ENCODE data around the gene E2F6.
A peak's percentile ranks its signal among the peaks of the same experiment; 100 is the strongest.
"Not testable (repeated sequence)": the region's sequence is repeated elsewhere in the genome, so short reads cannot be mapped to it uniquely, and the experiment has no call there.

The E2F6 gene

GRCh38 chr2:11411244-11411643 is 54.7 kb downstream of the E2F6 start:
- DNase-seq, result no peak

- DNase-seq, result no peak
Measured at GRCh38 chr2:11410101-11410500, 55.9 kb downstream of the E2F6 start.

DNA sequence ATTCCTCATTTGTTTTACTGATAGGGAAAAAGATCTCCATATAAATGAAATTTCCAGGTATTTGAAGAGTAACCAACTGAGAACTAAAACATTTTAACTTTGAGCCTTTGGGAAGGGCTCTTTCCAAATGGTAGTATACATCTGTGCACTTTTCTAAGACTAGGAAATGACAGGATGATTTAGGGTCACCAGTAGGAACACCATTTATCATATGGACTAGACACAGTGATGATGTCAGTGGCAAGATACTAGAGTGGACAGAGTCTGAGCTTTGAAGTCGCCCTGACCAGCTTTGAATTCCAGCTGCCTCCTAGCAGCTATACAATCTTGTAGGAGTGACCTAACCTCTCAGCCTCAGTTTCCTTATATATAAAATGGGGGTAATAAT is 56.4 kb downstream of the E2F6 start:
- DNase-seq, result no peak

- no peak for DNase-seq
Measured at GRCh38 chr2:11408959-11409571, 56.9 kb downstream of the E2F6 start.

DNA sequence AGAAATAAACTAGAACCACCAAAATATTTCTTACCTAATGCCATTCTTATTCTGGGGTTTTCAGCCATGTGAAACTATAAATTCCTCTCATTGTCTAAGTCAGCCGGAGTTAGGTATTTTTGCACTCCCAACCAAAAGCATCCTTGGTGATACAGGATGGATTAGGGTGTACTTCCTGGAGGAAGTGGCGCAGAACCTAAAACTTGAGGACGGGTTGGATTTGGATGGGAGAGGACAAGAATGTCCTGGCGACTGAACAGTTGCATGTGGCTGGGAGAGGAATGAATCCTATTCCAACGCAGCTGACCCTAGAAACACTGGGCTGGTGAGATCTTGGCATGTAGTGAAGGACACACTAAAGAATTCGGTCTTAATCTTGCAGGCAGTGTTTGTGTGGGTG is 58.5 kb downstream of the E2F6 start:
- no peak for DNase-seq

DNA sequence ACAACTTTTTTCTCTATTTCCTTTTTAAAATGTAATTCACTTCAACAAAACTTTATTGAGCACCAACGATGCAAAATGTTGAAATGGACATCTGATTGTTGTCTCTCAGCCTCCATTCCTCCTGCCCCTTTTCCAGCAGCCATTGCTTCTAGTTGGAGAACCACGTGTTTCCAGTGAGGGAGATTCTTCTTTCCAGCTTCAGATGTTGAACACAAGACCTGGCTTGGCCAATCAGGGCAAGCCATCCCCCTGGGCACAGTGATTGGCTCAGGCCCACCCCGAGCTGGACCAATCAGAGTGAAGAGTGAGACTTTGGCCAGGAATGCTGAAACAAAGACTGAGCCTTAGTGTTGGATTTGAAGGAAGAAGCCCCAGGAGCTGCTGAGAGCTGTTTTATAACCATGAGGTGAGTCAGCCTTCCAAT is 59.0 kb downstream of the E2F6 start:
- DNase-seq, result no peak

GRCh38 chr2:11406267-11406957 is 59.5 kb downstream of the E2F6 start:
- DNase-seq, result no peak

GRCh38 chr2:11405599-11406266 is 60.2 kb downstream of the E2F6 start:
- DNase-seq, result no peak

DNA sequence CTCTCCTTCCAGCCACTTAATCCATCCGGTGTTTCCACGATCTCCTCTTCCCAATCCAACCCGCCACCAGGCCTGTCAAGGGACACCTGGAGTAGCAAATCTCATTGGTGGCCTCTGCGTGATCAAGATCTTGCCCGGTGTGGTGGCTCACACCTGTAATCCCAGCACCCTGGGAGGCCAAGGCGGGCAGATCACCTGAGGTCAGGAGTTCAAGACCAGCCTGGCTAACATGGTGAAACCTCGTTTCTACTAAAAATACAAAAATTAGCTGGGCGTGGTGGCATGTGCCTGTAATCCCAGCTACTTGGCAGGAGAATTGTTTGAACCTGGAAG is 60.9 kb downstream of the E2F6 start:
- DNase-seq, result not testable (repeated sequence)

GRCh38 chr2:11404376-11405073 is 61.4 kb downstream of the E2F6 start:
- no peak for DNase-seq

DNA sequence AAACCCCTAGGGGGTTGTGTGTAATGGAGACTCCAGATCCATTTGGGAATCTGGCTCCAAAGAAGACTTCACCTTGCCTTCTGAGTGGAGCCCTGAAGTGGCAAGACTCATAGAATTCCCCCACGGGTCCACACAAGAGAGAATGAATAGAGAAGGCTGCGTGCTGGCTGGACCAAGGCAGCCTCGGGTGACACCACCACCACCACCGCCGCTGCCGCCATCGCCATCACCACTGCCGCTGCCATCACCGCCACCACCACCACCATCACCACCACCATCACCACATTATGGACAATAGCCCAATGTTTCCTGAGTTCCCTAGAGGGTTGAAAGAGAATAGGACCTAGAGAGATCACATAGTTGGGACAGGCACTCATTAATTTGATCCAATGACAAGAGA is 63.5 kb downstream of the E2F6 start:
- DNase-seq, result no peak

DNA sequence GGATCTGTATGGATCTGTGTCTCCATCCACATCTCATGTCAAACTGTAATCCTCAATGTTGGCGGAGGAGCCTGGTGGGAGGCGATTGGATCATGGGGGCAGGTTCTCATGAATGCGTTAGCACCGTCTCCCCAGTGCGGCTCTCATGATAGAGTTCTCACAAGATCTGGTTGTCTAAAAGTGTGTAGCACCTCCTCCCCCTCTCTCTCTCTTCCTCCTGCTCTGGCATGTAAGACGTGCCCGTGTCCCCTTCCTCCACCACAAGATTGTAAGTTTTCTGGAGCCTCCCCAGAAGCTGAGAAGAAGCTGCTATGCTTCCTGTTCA is 66.6 kb downstream of the E2F6 start:
- no peak for DNase-seq

GRCh38 chr2:11398750-11399437 is 67.1 kb downstream of the E2F6 start:
- DNase-seq, result peak; percentile 86

DNA sequence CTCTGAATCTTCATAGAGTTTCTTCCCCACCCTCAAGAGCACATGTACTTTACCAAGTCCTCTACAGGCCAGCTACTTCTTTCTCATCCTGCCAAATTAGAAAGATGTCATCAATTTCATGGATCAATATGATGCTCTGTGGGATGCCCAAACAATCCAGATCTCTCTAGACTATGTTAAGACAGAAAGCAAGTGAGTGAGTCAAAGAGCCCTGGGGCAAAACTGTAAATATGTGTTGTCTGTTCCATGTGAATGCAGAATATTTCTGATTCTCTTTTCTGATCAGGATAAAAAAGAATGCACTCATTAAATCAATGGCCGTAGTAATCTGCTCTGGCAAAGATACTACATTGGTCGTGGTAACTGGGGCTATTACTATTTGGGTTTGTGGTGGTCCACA is 68.4 kb downstream of the E2F6 start:
- DNase-seq, result no peak

GRCh38 chr2:11396467-11397445 is 69.2 kb downstream of the E2F6 start:
- peak; percentile 83 for DNase-seq

DNA sequence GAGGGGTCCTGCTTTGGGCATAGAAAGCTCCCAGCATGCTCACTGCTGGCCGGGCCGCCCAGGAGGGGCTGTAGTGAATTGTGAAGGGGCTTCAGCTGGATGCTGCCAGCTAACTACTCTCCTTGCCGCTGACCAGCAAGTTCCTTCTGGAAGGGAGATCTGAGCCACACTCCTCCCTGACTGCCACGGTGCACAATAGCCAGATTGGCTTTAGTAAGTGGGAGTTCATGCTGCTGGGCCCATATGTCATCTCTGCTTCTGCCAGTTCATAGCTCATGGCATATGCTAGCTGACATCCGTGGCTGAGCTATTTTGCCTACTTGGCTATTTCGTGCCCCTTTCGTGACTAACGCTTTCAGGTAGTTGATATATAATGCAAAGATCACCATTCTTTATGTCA is 69.9 kb downstream of the E2F6 start:
- peak; percentile 84 for DNase-seq

DNA sequence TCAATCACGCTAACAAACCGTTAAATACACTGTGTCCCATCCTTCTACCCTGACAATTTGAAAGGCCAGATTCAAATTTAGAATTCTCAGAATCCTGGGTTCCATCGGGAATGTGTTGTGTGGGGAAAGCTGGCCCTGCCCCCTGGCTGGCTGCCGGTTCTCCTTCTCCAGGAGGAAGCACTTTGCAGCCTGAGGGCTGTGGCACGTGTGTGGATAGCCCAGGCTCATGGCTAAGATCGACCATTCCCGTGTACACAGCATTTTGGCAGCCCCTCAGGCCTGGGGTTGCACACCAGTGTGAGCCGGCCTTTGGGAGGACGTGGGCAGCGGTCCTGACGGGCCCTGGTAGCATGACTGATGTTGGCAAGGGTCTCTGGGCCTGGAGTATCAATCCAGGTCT is 70.6 kb downstream of the E2F6 start:
- DNase-seq, result no peak
